Lung microvascular endothelial cell (primary cell): ENCODE measurements around the gene GNG12. TPM values are rescaled to one million over a fixed set of nuclear protein-coding genes. Genes with fewer than 3 reads are reported as not detected.
A peak's percentile ranks its signal among the peaks of the same experiment; 100 is the strongest.
"Not testable (repeated sequence)": the region's sequence is repeated elsewhere in the genome, so short reads cannot be mapped to it uniquely, and the experiment has no call there.

Experiments
- DNase-seq, 2 donors: peaks; one replicate each; pipeline versions ENCODE4 v3.0.0 to v3.0.0-alpha.2; 2010; ENCODE audit warnings: low read depth in 2 of 2
- total RNA-seq: library from RNA; depleted of rRNA; stranded (reverse); fragments of >200 nt; gene quantifications from 2 replicates; pipeline ENCODE4 v1.2.1, GENCODE V29; 2014

GNG12 gene
- total RNA-seq, 1 donor from 2014 or later = 229 TPM

DNA sequence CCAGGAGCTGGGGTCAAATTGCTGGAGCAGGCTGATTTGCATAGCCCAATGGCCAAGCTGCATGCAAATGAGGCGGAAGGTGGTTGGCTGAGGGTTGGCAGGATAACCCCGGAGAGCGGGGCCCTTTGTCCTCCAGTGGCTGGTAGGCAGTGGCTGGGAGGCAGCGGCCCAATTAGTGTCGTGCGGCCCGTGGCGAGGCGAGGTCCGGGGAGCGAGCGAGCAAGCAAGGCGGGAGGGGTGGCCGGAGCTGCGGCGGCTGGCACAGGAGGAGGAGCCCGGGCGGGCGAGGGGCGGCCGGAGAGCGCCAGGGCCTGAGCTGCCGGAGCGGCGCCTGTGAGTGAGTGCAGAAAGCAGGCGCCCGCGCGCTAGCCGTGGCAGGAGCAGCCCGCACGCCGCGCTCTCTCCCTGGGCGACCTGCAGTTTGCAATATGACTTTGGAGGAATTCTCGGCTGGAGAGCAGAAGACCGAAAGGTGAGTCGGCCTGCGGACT, 148.2 kb downstream of the GNG12 start, which contains the start of gene GADD45A:
TSS of gene GADD45A (plus strand) at position 135 of the 491 bp plus-strand sequence. CDS start at position 429, 294 bp downstream.
- peak; percentile 99 for DNase-seq

DNA sequence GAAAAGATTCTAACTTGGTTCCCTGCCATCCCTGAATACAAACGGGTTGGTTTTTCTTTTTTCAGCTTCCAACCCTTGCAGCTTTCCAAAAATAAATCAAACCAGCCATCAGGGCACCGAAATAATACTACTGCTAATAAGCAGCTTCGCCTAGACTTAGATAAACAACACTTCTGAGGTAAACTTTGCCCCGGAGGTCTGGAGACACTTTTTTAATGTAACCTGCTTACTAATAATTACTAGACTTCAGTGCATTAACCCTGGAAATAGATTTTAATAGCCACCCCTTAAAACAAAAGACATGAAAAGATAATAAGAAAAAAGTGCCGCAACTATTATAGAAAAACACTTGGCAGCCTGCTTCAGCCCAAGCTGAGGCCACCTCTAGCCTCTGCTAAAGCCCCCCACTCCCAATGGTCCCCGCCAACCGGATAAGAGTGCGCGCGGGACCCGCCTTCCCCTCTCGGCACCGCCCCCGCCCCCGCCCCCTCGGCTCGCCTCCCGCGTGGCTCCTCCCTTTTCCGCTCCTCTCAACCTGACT, 148.7 kb downstream of the GNG12 start:
- peak in 1 of 2 donors; percentile 43 for DNase-seq

DNA sequence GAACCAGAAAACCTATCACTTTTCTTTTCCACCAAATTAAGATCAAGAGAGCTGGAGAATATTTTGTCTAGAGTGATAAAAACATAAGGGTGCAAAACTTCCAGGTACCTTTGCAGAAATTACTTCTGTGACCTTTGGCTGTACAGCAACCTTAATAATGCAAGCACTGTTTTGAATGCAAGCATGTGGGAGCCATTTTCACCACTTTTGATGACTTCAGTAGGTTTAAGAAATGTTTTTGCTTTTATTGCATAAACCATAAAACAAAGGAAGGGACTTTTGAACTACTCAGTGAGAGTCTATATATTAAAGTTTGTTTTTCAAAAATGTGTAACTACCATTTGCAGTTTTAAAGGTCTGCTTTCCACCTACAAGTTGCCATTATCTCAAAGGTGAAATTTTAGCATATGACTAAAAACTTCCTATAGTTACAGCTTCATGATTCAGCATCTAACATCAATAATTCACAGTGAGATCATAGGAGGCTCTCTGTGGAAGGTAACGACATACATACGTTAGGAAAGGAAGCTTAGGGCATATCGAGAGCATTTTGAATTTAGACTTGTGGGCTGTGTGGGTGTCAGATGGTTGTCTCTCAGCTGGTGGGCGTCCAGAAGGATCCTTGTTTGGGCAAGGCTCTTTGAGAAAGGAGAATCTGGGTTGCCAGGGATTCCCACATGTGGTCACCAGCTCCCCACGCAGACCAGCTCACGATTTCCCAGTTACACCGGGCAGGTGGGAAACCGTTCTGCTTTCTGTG, 149.3 kb downstream of the GNG12 start:
- DNase-seq = peak; percentile 47 to 63

DNA sequence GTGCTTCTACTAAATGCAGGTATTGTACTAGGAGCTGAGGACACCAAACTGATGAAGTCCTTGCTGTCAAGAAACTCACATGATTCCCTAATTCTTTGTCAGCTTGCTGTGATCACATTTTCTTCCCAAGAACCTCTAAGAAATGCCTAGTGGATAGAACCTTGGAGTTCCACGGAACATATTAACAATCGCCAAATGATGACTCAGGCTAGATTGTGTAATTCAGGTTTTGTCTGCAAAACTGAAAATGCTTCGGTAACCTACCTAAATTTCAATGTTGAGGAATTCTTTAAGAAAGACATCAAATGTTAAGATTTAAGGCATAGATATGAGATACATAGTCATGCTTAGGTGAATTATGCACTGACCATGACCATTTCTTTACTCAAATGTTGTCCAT, 150.0 kb downstream of the GNG12 start:
- peak; percentile 35 to 80 for DNase-seq

DNA sequence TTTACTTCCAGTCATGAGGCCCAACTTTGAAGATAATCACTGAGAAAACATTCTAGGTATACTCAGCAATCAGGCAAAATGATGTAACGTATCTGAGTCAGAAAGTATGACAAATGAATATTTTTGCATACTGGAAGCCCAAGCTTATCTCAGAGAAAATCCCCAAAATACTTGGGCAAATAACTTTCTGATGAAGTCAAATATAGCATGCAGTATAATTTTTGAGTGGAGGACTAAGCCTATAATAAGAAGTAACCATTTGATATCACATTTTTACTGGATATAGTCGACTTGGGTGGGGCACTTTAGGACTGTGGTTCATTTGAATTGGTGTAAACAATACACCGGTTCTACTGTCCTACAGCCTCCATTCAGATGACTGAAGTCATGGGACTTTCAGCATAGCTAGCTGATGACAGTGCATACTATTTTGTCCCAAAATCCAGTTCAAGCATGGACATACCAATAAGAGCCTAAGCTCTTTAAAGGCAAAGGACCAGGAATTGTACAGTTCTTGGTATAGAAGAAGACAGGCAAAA, 150.5 kb downstream of the GNG12 start:
- peak in 1 of 2 donors; percentile 85 for DNase-seq

DNA sequence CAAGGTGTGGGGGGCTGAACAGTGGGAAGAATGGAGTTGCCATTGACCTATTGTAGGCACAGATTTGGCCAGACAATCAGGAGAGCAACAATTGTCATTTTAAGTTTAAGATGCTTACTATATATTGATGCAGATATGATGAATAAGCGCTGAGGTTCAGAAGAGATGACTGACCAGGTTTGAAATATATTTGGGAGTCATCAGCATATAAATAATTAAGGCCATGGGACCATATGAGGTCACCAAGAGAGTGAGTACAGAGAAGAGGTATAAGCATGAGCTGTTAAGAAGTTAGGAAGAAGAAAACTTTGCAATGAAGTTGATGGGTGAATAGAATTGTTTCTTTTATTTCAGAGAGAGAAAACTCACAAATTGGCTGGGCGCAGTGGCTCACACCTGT, 152.8 kb downstream of the GNG12 start:
- DNase-seq = no peak

DNA sequence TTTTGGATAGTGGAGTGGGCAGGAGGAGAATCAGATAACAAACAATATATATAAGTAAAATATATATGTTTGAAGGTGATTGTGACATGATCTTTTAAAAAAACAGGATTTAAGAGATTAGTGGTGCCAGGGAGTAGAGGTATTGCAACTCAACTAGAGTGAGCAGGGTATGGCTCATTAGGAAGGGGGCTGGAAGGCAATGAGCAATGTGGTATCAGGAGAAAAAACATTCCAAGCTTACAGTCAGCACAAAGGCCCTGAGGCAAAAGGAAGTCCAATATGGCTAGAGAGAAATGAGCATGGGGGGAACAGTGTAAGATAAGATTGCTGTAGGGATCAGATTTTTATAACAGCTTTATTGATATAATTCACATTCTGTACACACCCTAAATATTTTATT, 153.6 kb downstream of the GNG12 start:
- DNase-seq = no peak

DNA sequence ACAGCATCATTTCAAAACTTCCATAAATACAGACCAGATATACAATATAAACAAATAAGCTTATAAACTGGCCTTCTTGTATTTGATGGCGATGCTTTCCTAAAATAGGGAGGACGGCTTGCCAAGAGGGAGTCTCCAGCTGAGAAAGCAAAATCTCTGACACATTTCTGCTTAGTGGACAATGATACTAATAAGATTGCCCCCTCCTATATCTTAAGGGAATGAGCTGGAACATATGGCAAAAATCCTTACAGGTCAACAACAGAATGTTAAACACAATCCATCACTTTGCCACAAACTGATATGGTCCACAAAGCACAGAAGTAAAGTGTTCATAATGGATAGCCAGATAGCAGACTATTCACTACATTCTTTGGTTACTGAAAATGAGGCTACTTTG, 155.3 kb downstream of the GNG12 start:
- no peak for DNase-seq

DNA sequence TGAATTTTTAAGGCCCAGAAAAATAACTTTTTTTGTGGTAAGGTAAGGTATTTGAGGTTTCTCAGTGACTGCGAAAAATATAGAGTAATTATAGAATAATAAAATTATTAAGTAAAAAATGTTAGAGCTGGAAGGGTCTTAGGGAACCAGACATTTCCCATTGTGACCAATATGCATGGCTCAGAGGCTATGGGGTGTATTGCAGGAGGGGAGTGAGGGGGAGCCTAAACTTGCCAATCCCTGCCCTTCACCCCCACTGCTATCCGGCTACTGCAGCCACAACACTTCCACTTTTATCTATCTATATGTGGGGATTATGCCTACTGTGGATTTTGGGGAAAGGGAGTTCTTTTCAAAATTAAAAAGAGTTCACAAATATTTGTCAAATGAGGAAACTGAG, 155.9 kb downstream of the GNG12 start:
- DNase-seq = no peak

DNA sequence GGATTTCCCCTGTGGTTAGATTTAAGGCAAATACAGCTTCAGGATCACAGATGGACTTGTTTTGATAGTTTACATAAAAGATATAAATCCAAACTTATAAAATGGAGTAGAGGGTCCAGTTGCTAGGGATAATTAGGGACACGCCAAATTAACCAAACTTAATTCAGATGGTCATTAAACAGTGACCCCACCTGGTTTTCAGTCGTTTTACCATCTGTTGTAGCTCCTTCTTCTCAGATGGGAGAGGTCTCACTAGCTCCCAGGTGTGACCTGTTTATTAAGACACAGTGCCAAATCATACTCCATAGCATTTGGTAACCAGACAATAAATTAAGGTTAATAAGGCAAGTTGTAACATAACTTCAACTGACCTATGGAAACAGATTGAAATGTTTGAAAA, 156.3 kb downstream of the GNG12 start:
- DNase-seq = no peak

DNA sequence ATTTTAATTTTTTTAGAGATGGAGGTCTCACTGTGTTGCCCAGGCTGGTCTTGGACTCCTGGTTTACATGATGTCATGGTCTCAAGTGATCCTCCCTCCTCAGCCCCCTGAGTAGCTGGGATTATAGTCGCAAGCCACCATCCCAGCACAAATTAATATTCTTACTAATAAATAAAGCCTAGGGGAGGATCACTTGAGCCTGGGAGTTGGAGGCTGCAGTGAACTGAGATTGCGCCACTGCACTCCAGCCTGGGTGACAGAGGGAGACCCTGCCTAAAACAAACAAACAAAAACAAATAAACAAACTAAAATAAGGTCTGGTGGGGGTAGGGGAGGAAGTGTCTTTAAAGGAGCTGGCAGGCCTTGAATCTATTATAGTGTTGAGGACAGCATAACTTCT, 157.0 kb downstream of the GNG12 start:
- no peak for DNase-seq

DNA sequence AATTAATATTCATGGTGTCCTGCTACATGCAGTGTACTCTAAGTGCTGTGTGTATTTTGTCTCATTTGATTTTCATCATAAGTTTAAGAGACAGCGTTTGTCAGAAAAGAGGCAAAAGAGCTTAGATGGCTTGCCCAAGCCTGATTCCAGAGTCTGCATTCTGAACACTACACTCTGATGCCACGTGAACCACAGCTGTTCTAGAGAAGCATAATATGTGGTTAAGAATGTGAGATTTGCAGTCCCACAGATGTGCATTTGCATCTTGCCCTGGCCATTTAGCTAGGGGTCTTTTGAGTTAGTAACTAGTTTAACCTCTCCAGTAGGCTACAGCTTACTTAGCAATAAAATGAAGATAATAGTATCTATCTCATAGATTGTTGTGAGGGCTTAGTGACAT, 157.5 kb downstream of the GNG12 start:
- DNase-seq = no peak

DNA sequence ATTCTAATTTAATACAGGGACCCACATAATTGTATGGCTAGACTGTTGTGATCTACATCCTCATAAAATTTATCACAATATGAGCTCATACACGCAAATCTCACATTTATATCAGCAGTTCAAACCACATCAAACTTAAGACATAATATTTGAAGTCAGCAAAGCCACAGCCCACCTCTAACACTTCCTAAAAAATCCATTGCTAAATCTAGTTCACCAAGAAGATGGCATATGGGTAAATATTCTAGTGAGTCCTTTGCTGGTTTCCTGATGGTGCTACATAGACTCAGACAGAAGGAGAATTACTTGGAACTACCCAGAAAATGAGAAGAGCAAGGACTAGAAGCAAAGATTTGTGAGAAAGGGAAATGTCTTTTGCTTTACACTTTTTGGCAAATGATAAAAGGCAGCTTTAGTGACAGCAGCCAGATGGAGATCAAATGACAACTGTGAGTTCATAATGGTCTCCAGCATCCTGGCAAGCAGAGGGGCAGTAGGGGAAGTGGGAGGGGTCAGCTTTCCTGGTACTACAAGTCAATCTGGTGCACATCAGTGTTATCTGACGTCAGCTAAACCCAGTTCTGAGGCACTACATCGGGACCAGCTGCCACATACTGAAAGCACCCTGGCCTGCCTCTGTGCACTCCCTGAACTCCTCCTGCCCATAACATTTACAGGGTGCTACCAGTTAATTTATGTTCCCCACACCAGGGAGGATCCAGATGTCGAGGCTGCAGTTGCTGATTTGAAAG, 158.8 kb downstream of the GNG12 start:
- peak; percentile 83 to 91 for DNase-seq

DNA sequence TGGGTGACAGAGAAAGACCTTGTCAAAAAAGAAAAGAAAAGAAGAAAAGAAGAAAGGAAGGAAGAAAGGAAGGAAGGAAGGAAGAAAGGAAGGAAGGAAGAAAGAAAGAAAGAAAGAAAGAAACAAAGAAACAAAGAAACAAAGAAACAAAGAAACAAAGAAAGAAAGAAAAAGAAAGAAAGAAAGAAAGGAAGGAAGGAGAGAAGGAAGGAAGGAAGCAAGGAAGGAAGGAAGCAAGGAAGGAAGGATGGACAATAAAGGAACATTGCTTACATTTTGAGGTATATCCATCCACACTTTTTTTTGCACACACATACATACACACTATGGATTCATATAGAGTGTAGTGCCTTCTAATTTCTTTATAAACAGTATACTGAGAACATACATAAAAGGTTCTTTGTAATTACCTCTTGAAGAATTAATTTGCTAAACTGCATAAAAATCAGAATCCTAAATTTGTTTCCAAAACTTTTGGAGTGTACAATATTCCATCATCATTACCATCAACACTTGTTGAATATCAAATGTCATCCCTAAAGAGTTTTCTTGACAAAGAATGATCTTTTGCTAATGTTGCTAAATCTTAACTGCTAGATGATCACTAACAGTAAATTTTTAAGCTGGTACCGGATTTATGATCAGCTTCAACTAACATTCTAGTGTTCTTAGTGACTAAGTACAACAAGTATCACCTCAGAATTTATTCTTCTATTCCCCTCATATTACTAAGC, 159.6 kb downstream of the GNG12 start:
- no peak for DNase-seq

DNA sequence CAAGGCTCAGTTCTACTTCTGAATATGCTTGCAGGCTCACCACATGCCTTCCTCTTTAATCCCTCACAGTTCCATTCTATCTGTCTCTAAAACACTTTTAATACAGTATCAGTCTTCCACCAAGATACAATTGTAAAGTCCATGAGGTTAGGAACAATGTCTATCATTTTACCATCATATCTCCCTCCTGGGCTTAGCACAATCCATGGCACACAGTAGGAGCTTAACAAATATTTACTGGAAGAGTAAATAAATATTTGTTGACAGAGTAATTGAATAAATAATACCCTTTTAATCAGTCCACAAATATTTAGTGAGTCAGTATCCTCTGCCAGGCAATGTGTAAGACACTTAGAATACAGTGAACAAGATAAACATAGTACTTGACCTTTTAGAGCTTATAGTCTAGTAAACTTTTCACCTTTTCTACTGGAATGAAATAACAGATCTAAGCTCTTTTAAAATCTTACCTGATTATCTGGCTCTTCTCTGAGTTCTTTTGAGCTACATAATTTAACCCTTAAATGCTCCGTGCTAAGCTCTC, 160.9 kb downstream of the GNG12 start:
- no peak for DNase-seq

DNA sequence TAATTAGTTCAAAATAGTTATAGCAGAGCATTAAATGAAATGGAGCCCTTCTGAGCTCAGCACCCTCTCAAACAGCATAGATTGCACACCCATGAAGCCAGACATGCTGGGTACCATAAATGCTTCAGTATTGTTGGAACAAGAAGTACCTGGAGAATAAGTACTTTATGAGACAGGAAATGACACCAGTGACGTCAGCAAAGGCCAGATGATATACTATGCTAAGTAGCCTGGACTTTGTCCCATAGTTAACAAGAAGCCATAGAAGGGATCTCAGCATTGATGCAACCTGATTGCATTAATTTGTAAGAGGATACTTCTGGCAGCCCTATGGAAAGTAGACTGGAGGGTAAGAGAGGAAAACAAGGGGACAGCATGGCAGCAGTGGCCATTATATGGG, 164.6 kb downstream of the GNG12 start:
- DNase-seq = no peak

DNA sequence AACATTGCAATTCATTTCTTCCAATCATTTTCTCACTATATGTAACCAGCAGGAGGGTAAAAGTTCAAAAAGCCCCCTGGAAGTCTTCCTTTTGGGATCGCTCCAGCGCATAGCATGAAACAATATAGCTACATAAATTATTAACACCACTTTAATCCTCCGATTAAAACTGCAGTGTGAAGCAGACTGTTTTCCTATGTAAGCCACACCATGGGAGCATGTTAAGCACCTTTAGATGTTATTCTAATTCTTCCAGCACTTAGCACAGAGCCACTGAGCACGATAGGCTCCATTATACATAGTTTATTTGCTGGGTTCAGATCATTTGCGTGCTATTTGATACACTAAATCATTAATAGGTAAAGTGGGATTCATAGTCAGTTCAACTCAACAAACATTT, 166.6 kb downstream of the GNG12 start:
- no peak for DNase-seq

DNA sequence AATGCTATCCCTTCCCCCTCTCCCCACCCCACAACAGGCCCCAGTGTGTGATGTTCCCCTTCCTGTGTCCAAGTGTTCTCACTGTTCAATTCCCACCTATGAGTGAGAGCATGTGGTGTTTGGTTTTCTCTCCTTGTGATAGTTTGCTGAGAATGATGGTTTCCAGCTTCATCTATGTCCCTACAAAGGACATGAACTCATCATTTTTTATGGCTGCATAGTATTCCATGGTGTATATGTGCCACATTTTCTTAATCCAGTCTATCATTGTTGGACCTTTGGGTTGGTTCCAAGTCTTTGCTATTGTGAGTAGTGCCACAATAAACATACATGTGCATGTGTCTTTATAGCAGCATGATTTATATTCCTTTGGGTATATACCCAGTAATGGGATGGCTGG, 168.0 kb downstream of the GNG12 start:
- DNase-seq = not testable (repeated sequence)

DNA sequence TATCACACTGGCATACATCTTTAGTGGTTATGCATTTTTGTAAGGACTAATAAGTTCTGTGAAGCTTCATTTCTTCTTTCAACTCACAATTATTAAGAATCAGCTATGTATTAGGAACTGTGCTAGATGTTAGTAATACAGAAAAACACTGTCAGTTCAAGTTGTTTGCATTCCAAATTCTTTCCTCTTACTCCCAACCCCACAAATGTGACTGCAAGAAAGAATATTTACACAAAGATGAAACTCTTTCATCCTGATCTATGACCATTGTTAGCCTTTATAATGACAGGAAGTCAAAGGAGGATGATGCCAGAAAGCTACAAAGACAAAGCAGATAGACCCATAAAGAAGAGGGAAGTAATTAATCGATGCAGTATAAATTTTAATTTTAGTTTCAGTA, 169.2 kb downstream of the GNG12 start:
- DNase-seq = peak; percentile 46 to 52

DNA sequence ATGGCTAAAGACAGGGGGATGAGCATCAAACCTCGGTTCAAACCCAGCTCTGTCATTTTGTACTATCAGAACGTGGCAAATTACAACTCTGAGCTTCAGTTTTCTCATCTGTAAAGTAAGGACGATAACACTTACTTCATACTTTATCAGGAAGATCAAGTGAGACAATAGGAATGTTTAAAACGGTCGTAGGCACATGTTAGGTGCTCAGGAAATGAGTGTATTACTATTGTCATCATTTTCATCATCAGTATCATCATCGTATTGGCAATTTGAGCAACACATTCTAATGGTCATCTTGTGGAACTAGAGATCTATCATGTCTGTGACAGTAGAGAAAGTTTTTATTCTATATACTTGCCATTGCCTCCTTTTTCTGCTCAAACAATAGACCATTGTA, 170.4 kb downstream of the GNG12 start:
- peak in 1 of 2 donors; percentile 58 for DNase-seq

DNA sequence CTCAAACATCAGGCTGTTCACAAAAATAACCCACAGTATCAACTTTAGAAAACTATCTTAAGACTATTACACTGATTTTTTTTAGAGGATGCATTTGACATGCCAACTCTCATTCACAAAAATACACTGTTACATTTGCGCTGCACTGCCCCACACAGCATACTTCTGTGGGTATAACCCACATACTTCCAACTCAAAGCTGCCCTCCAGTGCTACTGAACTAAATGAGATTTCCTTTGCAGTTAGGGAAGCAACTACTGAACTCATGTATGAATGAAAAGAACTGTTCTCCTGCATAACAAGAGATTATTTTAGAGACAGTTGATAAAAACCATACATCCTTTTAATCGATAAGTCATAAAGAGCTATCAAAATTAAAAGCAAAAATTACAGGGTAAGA, 174.0 kb downstream of the GNG12 start:
- no peak for DNase-seq
